Endometrium (tissue), 2 donors: ENCODE data around the gene TMEM42.
"Not testable (repeated sequence)": the region's sequence is repeated elsewhere in the genome, so short reads cannot be mapped to it uniquely, and the experiment has no call there.

Experiments
- FAIRE-seq: peaks from 2 replicates; lab custom pipeline; 2012; peaks lifted over from hg19 to GRCh38; lab: Jason Lieb, UNC
- donor health status: control.
- donor health status: control.

TMEM42 gene

DNA sequence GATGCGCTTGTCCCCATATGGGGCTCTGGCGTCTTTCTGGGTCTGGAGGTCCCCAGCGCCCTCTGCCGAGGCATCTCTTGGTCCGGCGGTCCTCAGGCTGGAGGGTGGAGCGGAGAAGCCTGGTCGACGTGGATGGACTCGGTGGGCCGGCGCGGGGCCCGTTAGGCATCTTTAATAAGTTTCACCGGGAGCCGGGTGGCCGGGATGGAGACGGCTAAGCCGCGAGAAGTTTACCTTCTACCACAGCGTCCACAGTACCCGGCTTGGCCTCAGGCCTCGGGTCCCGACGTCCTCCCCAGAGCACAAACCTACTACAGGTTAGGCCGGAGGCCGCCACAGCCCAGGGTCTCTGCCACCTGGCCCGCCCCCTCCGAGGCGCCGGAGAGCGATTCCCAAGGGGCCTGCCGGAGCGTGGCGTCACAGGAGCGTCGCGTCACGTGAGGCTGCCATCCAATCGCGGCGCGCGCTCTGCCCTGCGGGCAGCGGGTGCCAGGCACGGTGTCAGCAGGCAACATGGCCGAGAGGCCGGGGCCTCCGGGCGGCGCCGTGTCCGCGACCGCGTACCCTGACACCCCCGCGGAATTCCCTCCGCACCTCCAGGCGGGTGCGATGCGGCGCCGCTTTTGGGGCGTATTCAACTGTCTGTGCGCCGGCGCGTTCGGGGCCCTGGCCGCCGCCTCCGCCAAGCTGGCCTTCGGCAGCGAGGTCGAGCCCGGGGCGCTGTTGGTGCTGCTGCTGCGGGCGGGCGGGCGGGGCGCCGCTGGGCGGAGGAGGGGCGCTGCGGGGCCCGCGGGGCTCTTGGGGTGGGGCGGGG is at the start of gene TMEM42:
Gene TMEM42 (plus strand): TSS at position 501 of the 814 bp plus-strand sequence. CDS start 13 bp downstream, at position 514.
- no peak for FAIRE-seq

DNA sequence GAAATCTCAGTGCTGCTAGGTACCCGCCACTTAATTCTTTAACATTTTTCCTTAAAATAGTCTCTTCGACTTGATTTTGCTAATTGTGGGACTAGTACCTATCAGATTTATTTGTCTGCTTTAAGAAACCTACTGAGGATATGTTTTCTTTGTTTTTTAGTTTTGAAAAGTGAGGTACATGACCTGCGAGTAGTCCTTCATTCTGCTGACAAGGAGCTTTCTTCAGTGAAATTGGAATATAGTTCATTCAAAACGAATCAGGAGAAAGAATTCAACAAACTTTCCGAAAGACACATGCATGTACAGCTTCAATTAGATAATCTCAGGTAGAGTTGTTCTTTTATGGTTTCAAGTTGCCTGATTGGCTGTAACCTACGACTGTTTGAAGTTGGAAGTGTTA is 47.0 kb upstream of the TMEM42 start:
- FAIRE-seq: no peak

DNA sequence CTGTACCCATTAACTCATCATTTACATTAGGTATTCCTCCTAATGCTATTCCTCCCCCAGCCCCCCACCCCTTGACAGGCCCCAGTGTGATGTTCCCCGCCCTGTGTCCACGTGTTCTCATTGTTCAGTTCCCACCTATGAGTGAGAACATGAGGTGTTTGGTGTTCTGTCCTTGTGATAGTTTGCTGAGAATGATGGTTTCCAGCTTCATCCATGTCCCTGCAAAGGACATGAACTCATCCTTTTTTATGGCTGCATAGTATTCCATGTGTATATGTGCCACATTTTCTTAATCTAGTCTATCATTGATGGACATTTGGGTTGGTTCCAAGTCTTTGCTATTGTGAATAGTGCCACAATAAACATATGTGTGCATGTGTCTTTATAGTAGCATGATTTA is 45.4 kb upstream of the TMEM42 start:
- FAIRE-seq: not testable (repeated sequence)

DNA sequence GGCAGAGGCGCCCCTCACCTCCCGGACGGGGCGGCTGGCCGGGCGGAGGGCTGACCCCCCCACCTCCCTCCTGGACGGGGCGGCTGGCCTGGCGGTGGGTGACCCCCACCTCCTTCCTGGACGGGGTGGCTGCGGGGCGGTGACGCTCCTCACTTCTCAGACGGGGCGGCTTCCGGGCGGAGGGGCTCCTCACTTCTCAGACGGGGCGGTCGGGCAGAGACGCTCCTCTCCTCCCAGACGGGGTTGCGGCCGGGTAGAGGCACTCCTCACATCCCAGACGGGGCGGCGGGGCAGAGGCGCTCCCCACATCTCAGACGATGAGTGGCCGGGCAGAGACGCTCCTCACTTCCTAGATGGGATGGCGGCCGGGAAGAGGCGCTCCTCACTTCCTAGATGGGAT is 40.5 kb upstream of the TMEM42 start:
- FAIRE-seq: not testable (repeated sequence)

DNA sequence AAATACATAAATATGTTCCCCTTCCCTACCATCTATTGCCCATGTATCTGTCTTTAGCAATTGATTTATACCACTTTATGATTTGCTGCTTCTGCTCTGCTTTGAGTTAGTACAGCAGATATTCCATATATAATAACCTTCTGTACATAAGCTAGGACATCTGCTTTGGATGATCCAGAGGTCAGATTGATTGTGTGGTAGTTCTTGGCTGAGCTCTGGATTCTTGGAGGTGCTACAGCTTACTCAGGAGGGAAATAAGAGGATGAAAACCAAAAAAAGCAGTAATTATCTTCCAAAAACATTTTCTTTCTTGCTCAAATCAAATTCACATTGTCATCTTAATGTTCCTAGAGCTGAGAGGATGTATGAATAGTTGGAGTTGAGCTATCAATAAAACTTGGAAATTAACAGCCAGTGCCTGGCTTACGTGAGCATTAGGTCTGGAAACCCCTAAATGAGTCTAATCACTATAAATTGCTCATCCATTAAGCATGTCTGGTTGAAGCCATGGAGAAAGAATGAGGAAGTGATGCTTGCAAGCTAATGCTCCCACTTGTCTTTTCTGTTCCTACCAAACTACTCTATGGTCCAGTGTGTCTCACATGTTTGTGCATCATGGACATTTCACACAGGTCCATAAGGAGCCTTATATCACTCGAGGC is 36.3 kb upstream of the TMEM42 start:
- no peak for FAIRE-seq

DNA sequence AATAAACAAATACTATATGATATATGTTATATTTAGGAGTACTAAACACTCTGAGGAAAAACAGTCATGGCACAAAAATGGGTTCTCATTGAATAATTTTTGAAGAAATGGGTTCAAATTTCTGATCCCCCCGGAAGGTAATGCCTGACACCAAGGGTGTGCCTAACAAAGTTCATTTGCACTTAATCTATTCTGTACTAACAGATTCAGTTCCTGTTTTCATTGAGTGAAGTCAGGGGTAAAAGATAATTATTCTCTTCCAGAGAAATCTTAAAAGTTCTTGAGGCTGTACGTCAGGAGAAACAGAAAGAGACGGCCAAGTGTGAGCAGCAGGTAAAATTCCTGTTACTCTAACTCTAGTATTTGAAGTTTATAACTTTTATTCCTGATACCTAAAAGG is 34.5 kb upstream of the TMEM42 start:
- no peak for FAIRE-seq

DNA sequence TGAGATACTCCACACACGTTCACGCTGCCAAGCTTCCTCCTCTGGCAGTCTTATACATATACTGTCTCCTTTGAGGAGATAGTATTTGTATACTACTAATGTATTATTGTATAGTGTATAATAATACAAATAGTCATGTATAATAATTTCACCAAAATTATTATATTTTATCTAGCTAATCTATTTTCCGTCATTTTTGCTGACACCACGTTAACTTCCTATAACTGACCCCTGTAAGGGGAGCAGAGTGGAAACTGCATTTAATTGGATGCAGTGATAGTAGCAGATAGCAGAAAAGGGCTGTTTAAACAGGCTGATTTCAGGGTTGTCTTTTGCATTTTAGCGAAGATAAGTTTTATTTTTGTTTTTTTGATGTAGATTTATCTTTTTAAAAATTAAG is 30.5 kb upstream of the TMEM42 start:
- no peak for FAIRE-seq

DNA sequence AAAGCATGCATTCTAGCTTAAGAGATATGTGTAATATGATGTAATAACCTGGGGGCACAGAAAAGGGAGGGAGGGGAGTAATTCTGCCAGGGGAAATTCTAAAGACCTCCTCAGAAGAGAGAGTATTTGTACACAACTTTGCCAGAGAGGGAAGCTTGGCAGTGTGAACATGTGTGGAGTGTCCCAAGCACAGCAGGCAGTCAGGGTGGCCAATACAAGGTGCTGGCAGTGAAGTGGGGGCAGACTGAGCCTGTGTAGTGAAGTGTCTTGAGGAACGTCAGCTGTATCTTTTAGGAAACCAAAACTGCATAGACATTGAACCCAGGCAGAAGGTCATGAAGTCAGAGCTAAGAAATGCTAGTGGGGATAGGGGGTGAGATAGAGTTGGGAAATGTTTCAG is 29.7 kb upstream of the TMEM42 start:
- no peak for FAIRE-seq

DNA sequence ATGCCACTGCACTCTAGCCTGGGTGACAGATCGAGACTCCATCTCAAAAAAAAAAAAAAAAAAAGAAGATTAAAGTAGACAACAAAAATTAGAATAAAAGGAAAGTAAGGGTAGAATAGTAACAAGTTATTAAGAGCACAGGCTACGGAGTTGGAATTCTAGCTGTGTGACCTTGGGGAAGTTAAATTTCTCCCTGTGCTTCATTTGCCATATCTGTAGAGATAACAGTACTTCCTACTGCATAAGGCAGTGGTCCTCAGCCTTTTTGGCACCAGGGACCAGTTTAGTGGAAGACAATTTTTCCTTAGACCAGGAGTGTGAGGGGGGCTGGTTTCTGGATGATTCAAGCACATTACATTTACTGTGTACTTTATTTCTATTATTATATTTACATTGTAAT is 28.7 kb upstream of the TMEM42 start:
- no peak for FAIRE-seq

DNA sequence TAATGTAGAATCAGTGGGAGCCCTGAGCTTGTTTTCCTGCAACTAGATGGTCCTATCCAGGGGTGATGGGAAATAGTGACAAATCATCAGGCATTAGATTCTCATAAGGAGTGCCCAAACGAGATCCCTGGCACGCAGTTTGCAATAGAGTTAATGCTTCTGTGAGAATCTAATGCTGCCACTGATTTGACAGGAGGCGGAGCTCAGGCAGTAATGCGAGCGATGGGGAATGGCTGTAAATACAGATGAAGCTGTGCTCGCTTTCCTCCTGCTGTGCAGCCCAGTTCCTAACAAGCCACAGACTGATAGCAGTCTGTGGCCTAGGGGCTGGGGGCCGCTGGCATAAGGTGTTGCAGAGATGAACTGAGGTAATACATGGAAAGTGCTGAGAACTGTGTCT is 28.3 kb upstream of the TMEM42 start:
- FAIRE-seq: no peak

DNA sequence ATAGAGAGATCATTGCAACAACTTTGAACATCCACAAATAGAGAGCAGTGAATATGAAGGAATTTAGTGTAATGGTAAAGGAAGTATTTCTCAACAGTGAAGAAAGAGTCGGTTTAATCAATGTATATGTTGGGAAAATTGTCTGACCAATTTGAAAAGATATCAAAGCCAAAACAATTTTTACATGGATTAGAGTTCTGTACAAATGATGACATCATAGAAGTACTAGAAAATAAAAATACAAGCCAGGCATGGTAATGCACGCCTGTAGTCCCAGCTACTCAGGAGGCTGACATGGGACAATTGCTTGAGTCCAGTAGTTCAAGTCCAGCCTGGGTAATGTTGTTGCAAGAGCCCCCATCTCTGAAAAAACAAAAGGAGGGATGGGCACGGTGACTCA is 26.0 kb upstream of the TMEM42 start:
- FAIRE-seq: no peak

DNA sequence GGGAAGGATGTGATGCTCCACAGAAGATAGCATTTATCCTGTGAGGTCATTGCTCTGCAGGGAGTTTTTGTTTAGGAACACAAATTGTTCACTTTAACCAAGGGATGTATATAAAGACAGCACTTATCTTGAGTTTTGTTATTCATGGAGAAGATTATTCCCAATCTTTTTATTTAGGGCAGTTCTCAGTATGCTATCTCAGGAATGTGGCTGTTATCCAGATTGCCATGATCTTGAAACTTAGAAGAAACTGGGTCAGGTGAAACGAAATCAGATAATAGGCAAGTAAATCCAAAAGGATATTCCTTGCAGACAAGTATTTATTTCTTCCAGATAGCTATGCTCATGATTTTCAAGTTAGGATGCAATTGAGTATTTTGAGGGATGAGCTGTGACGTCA is 19.3 kb upstream of the TMEM42 start:
- no peak for FAIRE-seq

DNA sequence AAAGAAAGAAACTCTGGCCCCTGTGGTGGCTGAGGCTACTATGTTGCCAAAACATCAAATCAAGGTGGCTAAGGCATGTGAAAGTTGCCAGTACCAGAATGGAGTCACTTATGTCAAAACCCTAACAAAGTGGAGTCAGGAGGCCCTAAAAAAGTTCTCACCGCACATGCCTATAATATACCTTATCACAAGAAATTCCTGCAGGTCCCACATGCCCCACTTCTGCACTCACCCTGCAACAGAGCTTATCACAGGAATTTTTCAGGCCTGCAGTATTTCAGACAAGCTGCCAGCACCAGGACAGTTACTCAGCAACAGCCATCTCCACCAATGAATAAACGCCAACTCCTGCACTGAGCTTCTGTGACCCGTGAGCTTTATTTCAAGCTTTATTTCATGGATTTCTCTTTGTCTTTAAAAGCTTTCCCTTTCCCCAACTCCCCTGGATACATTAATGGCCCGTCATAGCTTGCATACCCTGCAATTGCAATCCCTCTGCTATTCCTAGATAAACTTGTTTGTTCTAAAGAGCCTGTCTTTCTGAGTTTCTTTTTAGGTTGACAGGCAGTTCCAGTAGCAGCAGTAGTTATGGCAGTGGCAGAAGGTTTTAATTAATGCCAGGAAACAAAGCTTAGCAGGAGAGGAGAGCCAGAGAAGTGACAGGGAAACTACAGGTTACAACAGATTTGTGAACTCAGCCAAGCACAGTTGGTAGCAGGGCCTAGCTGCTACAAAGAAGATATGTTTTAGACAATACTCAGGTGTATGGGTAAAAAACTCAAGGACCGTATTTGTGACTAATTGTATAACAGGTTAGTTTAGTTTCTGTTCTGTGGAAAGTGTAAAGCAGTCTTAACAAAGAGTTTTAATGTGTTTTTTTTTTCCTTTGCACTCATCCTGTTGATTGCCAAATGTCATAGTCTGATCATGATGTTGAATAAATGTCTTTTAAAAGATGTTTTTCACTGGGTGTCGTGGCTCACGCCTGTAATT is 15.9 kb upstream of the TMEM42 start:
- FAIRE-seq: no peak

DNA sequence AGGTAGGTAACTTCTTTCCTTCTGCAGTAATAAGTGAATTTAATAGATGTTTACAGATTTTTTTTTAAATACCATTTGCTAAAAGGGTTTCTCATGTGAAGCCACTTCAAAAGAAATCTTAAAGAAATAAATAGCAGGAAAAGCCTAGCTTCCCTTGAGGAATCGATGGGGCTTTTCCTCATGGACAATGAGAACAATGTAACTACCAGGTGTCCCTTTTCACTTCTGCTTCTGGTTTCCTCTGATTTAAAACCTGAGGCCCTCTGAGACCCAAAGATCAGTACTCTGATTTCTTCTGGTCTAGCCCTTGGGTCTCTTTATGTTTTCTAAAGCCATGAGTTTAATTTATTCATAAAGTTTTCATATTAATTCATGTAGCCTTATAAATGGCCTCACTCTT is 13.1 kb upstream of the TMEM42 start:
- FAIRE-seq: no peak

DNA sequence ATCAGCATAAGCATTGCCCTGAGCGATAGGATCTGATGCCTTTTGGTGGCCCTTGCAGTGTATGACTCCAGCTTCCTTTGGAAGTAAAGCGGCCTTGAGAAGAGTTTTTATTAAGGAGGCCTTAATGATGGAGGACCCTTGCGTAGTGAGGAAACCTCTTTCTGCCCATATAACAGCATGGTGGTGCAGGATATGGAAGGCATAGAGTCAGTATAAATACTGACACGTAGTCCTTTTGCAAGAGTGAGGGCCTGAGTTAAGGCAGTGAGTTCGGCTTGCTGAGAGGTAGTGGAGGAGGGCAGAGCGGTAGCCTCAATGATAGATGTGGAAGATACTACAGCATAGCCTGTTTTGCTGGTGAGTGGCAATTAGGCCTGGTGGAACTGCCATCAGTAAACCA is 5.0 kb upstream of the TMEM42 start:
- FAIRE-seq: not testable (repeated sequence)

DNA sequence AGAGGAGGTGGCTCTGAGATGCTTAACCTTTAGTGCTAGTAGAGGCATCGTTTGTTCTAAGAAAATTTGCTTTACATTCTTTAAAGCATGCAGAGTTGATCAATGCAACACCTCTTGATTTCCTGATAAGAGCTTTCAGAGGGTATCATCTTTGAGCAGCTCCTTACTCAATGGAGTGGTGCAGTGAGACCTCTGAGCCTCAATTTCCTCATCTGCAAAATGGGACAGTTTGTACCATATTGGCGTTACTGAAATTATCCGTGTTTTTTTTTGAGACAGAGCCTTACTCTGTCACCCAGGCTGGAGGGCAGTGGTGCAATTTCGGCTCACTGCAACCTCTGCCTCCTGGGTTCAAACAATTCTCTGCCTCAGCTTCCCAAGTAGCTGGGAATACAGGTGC is 1.6 kb upstream of the TMEM42 start:
- FAIRE-seq: no peak

DNA sequence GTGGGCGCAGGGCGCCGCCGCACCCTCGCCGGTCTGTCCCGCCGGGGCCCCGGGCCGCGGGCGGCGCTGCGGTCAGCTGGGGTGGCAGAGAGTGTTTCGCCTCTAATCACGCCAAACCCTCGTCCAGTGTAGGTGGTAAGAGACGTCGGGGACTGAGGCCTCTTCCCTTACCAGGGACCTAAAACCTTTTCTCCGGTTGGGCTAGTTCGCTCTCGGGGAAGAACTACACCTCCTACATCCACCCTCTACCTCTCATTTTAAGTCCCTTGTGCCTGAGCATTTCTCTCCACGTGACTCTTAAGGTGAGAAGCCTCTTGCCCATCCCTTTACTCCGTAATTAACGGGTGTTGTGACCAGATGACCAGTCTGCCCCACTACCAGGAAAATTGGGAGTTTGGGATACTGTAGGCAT is 520 bp downstream of the TMEM42 start:
- FAIRE-seq: no peak

DNA sequence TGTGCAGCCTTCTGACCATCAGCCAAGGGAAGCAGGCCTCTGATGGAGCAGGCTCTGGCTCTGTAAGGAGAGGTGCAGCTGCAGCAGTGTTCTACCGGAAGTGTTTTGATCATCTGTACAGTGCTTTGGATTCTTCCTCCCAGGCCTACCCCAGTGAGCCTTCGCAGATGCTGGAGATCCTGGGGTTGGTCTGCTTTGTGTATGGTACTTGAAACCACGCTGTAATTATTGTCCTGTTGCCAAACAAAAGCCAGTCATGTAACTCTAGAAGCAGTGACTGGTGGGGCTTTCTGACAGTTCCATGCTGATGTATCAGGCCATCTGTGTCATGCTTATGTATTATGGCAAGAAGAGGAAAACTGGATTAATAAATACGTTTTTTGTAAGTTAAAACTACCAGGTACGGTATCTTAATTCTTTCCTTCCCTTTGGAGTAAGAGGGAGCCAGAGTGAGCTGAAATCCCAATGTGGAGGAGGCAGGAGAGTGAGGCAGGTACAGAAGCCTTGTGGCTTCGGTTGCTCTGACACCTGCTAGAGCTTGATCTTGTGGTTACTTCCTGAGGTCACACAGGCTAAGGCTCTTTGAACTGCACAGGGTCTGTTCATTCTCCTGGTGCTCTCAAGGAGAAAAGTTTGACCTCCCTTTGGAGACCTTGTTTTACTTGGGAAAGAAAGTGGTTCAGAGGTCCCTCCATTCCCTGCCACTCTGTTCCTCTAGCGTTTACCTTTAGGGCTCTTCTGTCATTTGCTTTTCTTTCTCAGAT is 3.7 kb downstream of the TMEM42 start:
- no peak for FAIRE-seq

DNA sequence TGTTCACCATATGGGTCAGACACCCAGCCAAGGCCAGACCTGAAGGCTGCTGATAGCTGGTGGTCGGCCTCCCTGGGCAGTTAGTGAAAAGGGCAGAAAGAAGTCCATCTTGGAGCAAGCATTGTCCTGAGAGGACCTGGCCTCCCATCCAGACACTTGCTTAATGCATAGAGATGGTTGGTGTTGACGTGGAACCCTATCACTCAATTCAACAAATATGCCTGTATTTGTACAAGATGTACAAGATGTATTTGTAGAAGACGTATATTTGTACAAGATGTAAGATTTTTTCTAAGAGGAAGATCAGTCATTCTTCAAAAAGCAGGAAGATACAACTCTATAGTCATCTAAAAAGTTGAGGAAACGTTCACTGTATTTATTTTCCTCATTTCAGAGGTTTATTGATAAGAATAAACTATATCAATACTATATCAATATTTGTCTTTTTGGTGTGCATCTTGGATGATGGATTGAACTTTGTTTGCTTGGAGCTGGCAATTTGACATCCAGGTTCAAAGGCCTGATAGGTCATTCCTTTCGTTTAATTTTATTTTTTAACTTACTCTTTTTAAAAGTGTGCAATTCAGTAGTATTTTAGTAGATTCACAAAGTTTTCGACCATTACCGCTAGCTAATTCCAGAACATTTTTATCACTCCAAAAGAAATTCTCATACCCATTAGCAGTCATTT is 5.9 kb downstream of the TMEM42 start:
- no peak for FAIRE-seq

DNA sequence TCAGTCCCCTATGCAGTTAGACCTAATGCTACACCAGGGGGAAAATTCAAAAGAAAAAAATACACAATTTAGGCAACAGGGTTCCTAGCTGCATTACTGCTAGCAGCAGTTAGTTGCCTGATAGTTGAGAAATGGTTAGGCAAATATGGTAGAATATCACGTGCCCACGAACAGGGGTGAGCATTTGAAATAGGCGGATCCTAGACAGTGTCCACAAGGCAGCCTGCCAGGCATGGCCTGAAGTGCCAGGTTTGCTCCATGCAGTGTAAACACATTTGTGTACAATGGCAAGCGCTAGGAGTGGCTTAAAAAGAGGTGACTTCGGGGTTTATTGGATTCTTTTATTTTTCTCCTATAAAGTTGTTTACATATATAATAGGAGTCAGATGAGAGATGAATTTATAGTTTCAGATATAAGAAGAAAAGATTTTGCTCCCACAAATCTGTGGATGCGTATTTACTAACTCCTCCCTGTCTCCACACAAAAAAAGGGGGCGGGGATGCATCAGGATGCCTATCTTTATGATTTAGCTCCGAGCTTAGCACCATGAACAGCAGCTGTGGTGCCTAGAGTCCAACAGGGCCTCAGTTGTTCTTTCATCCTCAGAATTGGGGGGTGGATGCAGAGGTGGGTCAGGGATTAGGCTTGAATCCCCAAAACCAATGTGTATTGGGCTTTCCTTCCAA is 8.8 kb downstream of the TMEM42 start:
- no peak for FAIRE-seq

DNA sequence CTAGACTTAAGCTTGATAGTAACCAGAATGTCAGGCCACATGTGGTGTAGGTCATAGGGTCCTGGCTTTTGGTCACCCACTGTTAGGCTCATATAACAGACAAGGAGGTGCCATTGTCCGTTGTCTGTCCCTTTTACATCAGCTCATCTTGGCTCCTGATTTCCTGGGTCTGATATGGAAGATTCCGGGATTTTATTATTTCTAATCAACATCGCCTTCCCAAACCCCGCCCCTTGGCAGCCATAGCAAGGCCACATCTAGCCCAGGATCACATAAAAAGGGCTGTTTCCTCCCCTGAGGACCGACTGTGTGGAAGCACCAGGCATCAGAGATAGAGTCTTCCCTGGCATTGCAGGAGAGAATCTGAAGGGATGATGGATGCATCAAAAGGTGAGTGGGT is 12.6 kb downstream of the TMEM42 start, which contains the start of gene TGM4:
Gene TGM4 (plus strand): TSS at position 301 of the 400 bp plus-strand sequence. CDS start 71 bp downstream, at position 372.
- FAIRE-seq: no peak
